K562 (cell line): Measurements from ENCODE around the gene STXBP6. TPM values are rescaled to one million over a fixed set of nuclear protein-coding genes. Genes with fewer than 3 reads are reported as not detected.
"Not testable (repeated sequence)": the region's sequence is repeated elsewhere in the genome, so short reads cannot be mapped to it uniquely, and the experiment has no call there.

ENCODE experiments used
- ATAC-seq: fragments of 200-7000 bp; cut with Tn5 transposase; 3 replicates; pipeline ENCODE4 v1.9.1; 2020; ENCODE audit warnings: moderate library complexity
- BruUV-seq: library from RNA; stranded (reverse); fragments of 400-500 nt; replicated peaks from 2 replicates; lab custom pipeline; 2021; lab: Mats Ljungman, UMichigan
- CTCF ChIA-PET: fragments of 300-600 bp; formaldehyde crosslinking; extraction: SDS; loops from one replicate; lab custom pipeline; 2021; ENCODE audit warnings: low intra/inter-chr PET ratio; lab: Yijun Ruan, JAX
- POLR2A ChIA-PET: fragments of 300-600, 350-650 bp; sonication (Branson Sonifier 250); formaldehyde crosslinking; extraction: SDS; loops from one replicate; lab custom pipeline; 2021; ENCODE audit warnings: antibody characterized with exemption, inconsistent platforms; lab: Yijun Ruan, JAX
- DNase-seq, 4 experiments: peaks; one replicate each; pipeline versions ENCODE4 v3.0.0 to v3.0.0-alpha.2; 2011 to 2018; ENCODE audit warnings: low spot score in 3 of 4, mixed read lengths in 3 of 4; ENCODE audit errors: extremely low read depth in 1 of 4
- FAIRE-seq: peaks from 2 replicates; lab custom pipeline; 2011; peaks lifted over from hg19 to GRCh38; lab: Jason Lieb, UNC
- H2AFZ ChIP-seq: 2 replicates; pipeline ENCODE4 v1.6.0; 2011; ENCODE audit warnings: low read depth, low read length, control low read depth, inconsistent platforms
- H3K27ac ChIP-seq: fragments of 200-600 bp; 3 replicates; pipeline ENCODE4 v1.8.0; 2011; ENCODE audit warnings: low read depth, mild to moderate bottlenecking, control low read depth, inconsistent platforms, low read length, moderate library complexity, mixed read lengths; ENCODE audit errors: extremely low read depth
- H3K27me3 ChIP-seq, 2 experiments: fragments of 300-600 bp in 1 of 2; 2 replicates in 1 of 2; 3 replicates in 1 of 2; pipeline versions ENCODE4 v1.6.0 to v1.8.0; 2011; ENCODE audit warnings: inconsistent platforms in 2 of 2, low read length in 2 of 2, mild to moderate bottlenecking in 1 of 2, mixed read lengths in 1 of 2, moderate library complexity in 1 of 2; ENCODE audit not compliant: control insufficient read depth in 2 of 2, insufficient read depth in 2 of 2
- H3K36me3 ChIP-seq: fragments of 300-600 bp; 3 replicates; pipeline ENCODE4 v1.8.0; 2011; ENCODE audit warnings: mild to moderate bottlenecking, low read length, inconsistent platforms; ENCODE audit not compliant: control insufficient read depth, insufficient read depth
- H3K4me1 ChIP-seq, 2 experiments: fragments of 200-600 bp in 1 of 2; replicated peaks in 1 of 2; 2 replicates in 1 of 2; 3 replicates in 1 of 2; pipeline versions ENCODE4 v1.5.1 to v1.8.0; 2011; ENCODE audit warnings: inconsistent platforms in 2 of 2, low read length in 2 of 2, mild to moderate bottlenecking in 1 of 2, mixed read lengths in 1 of 2, moderate library complexity in 1 of 2; ENCODE audit not compliant: control insufficient read depth in 2 of 2, insufficient read depth in 2 of 2
- H3K4me2 ChIP-seq: 2 replicates; pipeline ENCODE4 v1.6.1; 2011; ENCODE audit warnings: low read length, control low read depth, inconsistent platforms, mixed read lengths; ENCODE audit not compliant: insufficient read depth
- H3K4me3 ChIP-seq: fragments of 200-600 bp; sonication (generic), shearing (Covaris generic); 2 replicates; pipeline ENCODE4 v1.5.1; 2016; ENCODE audit warnings: control low read depth, inconsistent platforms
- H3K79me2 ChIP-seq: fragments of 200-600 bp; 3 replicates; pipeline ENCODE4 v1.8.0; 2011; ENCODE audit warnings: low read length, inconsistent platforms; ENCODE audit not compliant: control insufficient read depth, insufficient read depth
- H3K9ac ChIP-seq, 2 experiments: 2 replicates each; pipeline versions ENCODE4 v1.6.0 to v1.6.1; 2011; ENCODE audit warnings: low read depth in 2 of 2, low read length in 2 of 2, control low read depth in 1 of 2, inconsistent platforms in 1 of 2, mild to moderate bottlenecking in 1 of 2, mixed read lengths in 1 of 2; ENCODE audit not compliant: insufficient read depth in 1 of 2
- H3K9me1 ChIP-seq: one replicate; pipeline ENCODE4 v1.6.0; 2011; ENCODE audit warnings: inconsistent platforms, mild to moderate bottlenecking, low read length, moderate library complexity; ENCODE audit not compliant: control insufficient read depth, insufficient read depth
- H3K9me3 ChIP-seq: replicated peaks from 2 replicates; pipeline ENCODE4 v1.5.1; 2011; ENCODE audit warnings: low read depth, low read length, inconsistent platforms; ENCODE audit not compliant: control insufficient read depth, insufficient read depth
- H4K20me1 ChIP-seq: replicated peaks from 2 replicates; pipeline ENCODE4 v1.6.1; 2011; ENCODE audit warnings: low read length, inconsistent platforms, mixed read lengths; ENCODE audit not compliant: control insufficient read depth, insufficient read depth
- BDP1 ChIP-seq: IDR thresholded peaks from 3 replicates; pipeline ENCODE4 v1.6.1; 2011; ENCODE audit not compliant: insufficient read length, insufficient read depth
- ZNF12 ChIP-seq: sonication (generic); formaldehyde crosslinking; IDR thresholded peaks from 2 replicates; pipeline ENCODE4 v1.4.0; 2020; ENCODE audit warnings: mild to moderate bottlenecking, missing genetic modification reagents
- ZNF146 ChIP-seq: IDR thresholded peaks from one replicate; pipeline ENCODE4 v1.6.1; 2018; ENCODE audit warnings: missing compliant biosample characterization; ENCODE audit not compliant: unreplicated experiment
- ZSCAN29 ChIP-seq: fragments of 450-650 bp; IDR thresholded peaks from 2 replicates; pipeline ENCODE4 v1.6.1; 2017
- WGBS: fragments of 100-300 bp; shearing (Covaris generic); methylation state at CpG from one replicate; pipeline ENCODE4 v1.1.6; 2016; ENCODE audit warnings: low coverage, mixed read lengths; ENCODE audit not compliant: insufficient coverage; ENCODE audit errors: missing lambda C conversion rate; 5-methylcytosine and 5-hydroxymethylcytosine counted together
- in situ Hi-C: fragments of 300-500 bp; cut with MboI; formaldehyde crosslinking; loops from 4 replicates; pipeline ENCODE4 v1.15.0; 2018; ENCODE audit warnings: inconsistent platforms, mixed read lengths
- intact Hi-C: fragments of 100-400 bp; cut with micrococcal nuclease; formaldehyde crosslinking; loops from 2 replicates; pipeline ENCODE4 v1.14.2; 2022
- polyA plus RNA-seq, 8 experiments: library from polyadenylated mRNA; depleted of rRNA in 4 of 8; stranded (reverse) in 5 of 8; unstranded in 3 of 8; fragments of >200 nt; fragmentation: Nextera tagmentation in 2 of 8; fragmentation: Illumina TruSeq in 1 of 8; extraction: Ambion mirVana in 2 of 8; extraction: Trizol in 1 of 8; gene quantifications; 2 replicates each; pipeline versions ENCODE4 v1.2.1 to v1.2.3, GENCODE V29; 2011 to 2014; ENCODE audit warnings: inconsistent platforms in 1 of 8, missing spikeins in 1 of 8
- total RNA-seq, 7 experiments: library from RNA; depleted of rRNA in 6 of 7; stranded (reverse); fragments of >200 nt in 6 of 7; fragmentation: Illumina TruSeq in 2 of 7; extraction: Trizol in 2 of 7; gene quantifications; 2 replicates each; pipeline versions ENCODE4 v1.2.1 to v1.2.3, GENCODE V29; 2011 to 2021; ENCODE audit warnings: low replicate concordance in 1 of 7

Gene STXBP6
- total and polyA plus RNA-seq, 9 of the 15 experiments (the other 6 are each of a cell fraction or from before 2014, with no cell fraction given): 0.27 to 0.89 (median 0.59) TPM

DNA sequence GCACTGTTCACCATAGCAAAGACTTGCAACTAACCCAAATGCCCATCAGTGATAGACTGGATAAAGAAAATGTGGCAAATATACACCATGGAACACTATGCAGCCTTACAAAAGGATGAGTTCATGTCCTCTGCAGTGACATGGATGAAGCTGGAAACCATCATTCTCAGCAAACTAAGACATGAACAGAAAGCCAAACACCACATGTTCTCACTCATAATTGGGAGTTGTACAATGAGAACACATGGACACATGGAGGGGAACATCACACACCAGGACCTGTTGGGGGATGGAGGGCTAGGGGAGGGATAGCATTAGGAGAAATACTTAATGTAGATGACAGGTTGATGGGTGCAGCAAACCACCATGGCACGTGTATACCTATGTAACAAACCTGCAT, 276.4 kb downstream of the STXBP6 start:
- no CpG with 5 or more reads among the region's 1 CpG for WGBS
- H3K79me2 ChIP-seq, H3K4me1 ChIP-seq, H3K9ac ChIP-seq, H3K4me3 ChIP-seq, FAIRE-seq, ATAC-seq, H4K20me1 ChIP-seq, in situ Hi-C loops, H3K27me3 ChIP-seq, H3K36me3 ChIP-seq, H3K9me3 ChIP-seq, H2AFZ ChIP-seq, DNase-seq, intact Hi-C loops, H3K27ac ChIP-seq, H3K4me2 ChIP-seq, CTCF ChIA-PET, H3K9me1 ChIP-seq, BruUV-seq: not testable (repeated sequence)
- POLR2A ChIA-PET: interaction anchor here (0.6 kb wide), 1 partner anchor 290 kb away, joined by 4 read pairs; no protein-coding TSS in a partner anchor

DNA sequence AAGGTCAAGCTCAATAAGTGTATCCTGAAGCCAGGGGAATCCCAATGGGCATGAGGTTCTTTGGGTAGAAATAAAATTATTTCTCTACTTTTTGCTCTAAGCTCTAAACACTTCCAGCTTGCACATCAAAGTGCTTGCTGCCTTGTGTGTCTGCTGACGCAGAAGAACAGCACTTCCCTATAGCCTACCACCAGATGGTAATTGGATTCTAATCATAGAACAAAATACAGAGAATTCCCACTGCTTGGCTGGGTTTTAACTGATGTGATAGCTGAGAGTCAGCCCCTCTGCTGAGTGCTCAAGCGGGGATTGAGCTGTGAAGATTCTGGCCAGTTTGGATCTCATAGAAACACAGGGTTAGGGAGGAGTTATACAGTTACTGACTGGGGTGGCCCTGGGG, 283.5 kb downstream of the STXBP6 start:
- ATAC-seq (no peak), FAIRE-seq (no peak), DNase-seq (no peak)
- Histone ChIP-seq H3K9ac (no peak overlapping the region), H3K9me3 (no peaks in the 10 kb centered on the region), H3K79me2 (no peaks in the 10 kb centered on the region), H3K36me3 (no peaks in the 10 kb centered on the region), H3K27ac (no peak overlapping the region), H4K20me1 (no peaks in the 10 kb centered on the region), H3K9me1 (no peaks in the 10 kb centered on the region), H3K27me3 (no peaks in the 10 kb centered on the region), H3K4me2 (no peak overlapping the region), H3K4me3 (no peak overlapping the region), H3K4me1 (no peaks in the 10 kb centered on the region), H2AFZ (no peak overlapping the region)
- intact Hi-C loops: no loop called here
- no peak for TF ChIP-seq ZNF12
- no peak for TF ChIP-seq BDP1
- no peak for TF ChIP-seq ZSCAN29
- TF ChIP-seq ZNF146: no peak
- 0% methylated on average over 1 of the region's 2 CpGs for WGBS
- BruUV-seq: no TSS peak
- in situ Hi-C loops: no loop called here
- POLR2A ChIA-PET: no interaction called here
- CTCF ChIA-PET: no interaction called here
